ENCODE data around the gene LIMS1.

GRCh38 chr2:108615480-108616090 lies 81.3 kb downstream of the LIMS1 start:
- TF ChIP-seq, protein P1, sequence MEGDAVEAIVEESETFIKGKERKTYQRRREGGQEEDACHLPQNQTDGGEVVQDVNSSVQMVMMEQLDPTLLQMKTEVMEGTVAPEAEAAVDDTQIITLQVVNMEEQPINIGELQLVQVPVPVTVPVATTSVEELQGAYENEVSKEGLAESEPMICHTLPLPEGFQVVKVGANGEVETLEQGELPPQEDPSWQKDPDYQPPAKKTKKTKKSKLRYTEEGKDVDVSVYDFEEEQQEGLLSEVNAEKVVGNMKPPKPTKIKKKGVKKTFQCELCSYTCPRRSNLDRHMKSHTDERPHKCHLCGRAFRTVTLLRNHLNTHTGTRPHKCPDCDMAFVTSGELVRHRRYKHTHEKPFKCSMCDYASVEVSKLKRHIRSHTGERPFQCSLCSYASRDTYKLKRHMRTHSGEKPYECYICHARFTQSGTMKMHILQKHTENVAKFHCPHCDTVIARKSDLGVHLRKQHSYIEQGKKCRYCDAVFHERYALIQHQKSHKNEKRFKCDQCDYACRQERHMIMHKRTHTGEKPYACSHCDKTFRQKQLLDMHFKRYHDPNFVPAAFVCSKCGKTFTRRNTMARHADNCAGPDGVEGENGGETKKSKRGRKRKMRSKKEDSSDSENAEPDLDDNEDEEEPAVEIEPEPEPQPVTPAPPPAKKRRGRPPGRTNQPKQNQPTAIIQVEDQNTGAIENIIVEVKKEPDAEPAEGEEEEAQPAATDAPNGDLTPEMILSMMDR (IDR thresholded peaks at IDR 0.05): no peak
- TF ChIP-seq POLR2A (IDR thresholded peaks at IDR 0.05): no peak
